GM21825 (cell line): ENCODE measurements around the gene FCHSD2.

Source experiments
- ATAC-seq: cut with Tn5 transposase; IDR thresholded peaks from one replicate; pipeline ENCODE4 v1.9.1; 2021; ENCODE audit warnings: mild to moderate bottlenecking, moderate library complexity; ENCODE audit not compliant: unreplicated experiment

The FCHSD2 gene

DNA sequence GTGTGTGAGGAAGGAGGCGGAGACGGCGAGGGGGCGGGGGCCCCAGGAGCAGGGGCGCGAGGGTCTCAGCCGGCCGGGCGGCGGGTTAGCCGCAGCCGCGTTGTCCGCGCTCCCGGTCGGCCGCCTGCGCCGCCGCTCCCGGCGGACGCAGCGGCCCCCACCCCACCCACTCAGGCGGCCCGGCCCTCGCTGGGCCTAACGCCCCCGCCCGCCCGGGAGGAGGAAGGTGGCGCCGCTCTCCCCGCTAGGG, at the start of gene FCHSD2:
FCHSD2 (minus strand) TSS at position 191 of the 250 bp plus-strand sequence. CDS start 441 bp downstream, outside the sequence.
- peak; percentile 26 for ATAC-seq

DNA sequence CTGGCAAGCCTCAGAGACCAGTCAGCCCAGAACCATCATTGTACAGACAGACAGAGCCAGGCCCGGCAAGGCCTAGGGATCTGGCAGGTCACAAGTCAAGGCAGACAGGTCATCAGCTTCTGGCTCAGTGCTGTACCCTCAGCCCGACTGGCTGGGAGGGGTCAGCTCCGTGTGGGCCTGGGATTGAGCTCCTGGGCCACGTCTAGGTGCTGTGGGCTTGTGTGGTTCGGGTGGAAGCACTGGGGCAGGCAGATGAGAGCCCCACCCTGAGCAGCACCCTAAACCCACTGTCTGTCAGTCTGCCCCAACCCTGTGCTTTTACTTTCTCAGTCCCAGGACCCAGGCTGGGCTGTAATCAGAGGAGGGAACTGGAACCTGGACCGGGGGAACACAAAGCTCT, 49.0 kb upstream of the FCHSD2 start:
- ATAC-seq = no peak

DNA sequence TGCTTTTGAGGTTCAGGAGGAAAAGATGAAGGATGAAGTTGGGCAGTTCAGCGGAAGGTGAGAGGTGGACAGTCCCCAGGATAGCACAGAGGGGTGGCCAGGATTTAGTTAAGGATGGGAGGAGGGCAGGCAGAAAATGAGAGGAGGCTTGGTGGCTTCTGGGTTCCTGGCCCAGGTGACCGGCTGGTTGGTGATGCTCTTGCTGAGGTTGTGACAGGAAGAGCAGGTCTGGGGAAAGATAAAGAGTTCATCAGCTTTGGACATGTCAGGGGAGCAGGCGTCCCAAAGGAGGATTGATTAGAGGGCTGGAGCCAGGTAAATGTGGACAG, 48.4 kb upstream of the FCHSD2 start:
- ATAC-seq = no peak

DNA sequence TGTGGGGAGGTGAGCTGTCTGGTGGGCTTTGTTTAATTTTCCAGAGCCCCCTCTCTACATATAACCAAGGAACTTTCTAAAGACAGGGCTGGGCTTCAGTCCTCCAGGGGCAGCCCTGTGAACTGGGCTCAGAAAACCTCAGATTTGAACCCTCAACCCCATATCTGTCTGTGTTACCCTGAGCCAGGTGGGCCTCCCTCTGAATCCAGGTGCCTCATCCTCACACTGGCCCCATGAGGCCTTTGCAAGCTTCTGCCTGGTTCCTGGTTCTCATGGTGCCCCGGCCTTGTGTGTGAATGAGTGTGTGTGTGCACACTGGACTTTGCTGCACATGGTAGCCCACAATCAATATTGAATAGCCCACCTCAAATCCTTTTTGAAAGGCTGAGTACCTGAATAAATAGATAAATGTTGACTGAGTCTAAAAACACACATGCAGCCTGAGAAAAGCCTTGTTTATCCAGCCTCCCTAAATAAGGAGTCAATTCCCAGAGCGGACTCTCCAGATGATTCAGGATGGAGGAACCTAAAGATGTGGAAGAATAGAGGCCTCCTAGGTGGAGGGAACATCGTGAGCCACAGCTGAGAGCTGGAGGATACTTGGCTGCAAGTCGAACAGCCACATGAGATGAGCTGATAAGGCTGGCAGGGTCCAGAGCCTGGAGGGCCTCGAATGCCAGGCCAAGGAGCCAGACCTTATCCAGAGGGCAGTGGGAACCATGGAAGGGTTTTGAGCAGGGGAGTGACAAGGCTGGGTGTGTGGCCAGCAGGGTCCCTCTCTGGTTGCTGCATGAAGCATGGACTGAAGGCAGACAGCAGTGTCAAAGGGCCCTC, 47.8 kb upstream of the FCHSD2 start:
- ATAC-seq = no peak

DNA sequence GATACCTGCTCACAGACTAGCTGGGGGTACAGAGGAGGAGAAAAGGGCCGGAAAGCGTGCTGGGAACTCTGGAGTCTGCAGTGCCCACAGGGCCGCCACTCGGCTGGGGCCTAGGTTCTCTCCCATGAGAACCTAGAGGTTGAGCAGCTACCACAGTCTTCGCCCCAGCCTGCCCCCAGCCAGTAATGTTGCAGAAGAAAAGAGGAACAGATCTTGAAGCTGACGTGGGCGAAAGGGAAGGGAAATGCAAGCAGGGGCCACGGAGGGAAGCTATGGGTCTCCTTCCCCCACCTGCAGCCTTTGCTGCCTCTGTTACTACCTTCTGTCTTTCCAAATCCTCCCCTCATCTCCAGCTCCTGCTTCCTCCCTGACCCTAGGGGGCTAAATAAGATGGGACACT, 47.2 kb upstream of the FCHSD2 start:
- no peak for ATAC-seq

DNA sequence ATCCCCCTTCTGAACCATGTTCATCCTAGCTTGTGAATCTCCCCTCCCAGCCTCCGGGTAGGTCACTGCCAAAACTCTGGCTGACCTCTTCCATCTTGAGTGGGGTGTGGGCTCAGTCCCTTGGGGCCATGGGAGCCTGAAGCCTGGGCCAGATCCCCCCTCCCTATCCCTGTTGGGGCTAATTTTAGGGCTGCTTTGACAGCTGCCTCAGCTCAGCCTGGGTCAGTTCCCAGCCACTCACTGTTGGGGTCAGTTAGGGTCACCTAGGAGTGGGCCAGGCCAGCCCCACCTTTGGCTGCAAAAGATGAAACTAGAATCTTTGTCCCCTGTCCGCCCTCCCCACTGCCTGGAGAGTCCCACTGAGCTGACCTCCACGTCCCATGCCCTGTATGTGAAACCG, 46.2 kb upstream of the FCHSD2 start:
- no peak for ATAC-seq

DNA sequence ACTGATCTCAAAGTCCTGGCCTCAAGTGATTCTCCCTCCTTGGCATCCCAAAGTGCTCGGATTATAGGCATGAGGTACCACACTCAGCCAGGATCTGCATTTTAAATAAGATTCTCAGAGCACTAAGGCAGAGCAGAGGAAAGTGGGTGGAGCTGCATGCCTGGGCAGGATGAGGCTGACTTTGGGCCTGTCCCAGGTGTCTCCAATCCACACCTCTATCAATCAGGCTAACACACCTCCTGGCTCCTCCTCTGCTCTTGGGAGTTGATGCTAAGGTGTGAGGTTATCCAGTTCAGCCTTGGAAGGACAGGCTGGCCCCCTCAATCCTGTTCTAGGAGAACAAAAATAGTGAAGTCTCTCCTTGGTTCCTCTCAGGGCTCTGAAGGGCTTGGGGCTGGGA, 45.7 kb upstream of the FCHSD2 start:
- no peak for ATAC-seq

DNA sequence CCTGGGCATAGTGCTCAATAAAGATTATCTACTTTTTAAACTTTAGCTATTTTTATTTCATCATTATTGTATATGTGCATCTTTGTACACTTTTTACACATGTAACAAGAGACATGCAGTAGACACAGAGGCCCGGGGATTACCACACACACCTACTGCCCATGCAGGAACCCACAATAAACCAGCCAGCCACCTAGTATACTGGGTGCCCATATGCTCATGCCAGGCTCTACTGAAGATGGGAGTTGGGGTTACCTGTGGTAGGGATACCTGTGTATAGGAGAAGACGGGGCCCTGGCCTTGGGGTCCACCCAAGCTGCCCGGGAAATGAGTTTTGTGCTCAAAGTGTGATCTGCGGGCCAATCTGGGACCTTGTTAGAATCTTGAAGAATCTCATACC, 44.8 kb upstream of the FCHSD2 start:
- no peak for ATAC-seq

DNA sequence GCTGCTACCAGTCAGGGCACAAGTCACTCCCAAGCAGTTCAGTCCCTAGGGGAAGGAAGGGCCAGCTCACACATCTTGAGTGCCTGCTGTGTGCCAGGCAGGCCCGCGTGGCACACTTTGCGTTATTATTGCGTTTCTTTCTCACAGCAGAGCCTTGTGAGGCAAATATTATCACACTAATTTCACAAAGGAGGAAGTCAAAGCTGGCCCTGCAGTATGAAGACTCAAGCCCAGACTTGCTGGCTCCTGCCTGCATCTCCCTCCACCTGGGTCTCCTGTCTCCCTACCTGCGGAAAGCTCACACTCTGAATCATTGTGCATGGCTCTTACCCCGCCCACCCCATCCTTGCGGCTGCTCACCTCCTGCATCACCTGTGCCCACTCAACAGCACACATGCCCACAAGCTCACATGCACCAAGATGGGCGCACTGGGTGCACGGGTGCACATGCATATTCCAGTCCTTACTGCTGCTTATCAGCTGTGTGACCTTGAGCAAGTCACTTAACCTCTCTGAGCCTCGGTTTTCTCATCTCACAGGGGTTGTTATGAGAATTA, 44.3 kb upstream of the FCHSD2 start:
- no peak for ATAC-seq

DNA sequence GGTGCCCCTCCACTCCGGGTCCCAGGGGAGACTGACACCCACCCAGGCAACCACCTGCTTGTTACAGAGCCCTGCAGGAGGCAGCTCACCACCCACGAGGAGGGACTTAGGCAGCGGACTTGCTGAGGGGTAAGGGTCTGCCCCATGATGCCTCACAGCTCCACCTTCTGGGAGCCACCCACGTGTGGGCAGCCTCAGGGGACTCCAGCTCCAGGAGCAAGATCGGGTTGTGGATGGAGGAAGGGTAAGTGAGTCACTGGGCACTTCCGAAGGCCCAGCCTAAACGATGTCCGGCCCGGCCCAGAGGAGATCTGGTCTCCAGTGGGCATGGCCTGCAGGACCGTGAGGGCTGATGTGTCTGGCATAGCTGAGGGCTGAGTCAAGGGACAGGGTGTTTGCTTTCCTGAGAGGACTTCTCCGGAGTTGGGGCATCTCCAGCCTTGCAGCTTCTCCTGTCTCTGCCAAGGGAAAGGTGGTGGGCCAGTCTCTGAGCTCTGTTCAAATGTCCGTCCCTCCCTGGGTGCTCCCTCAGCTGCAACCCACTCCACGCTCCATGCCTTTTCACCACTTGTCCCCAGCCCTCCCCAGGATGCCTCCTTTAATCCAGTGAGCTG, 43.7 kb upstream of the FCHSD2 start:
- ATAC-seq = no peak

DNA sequence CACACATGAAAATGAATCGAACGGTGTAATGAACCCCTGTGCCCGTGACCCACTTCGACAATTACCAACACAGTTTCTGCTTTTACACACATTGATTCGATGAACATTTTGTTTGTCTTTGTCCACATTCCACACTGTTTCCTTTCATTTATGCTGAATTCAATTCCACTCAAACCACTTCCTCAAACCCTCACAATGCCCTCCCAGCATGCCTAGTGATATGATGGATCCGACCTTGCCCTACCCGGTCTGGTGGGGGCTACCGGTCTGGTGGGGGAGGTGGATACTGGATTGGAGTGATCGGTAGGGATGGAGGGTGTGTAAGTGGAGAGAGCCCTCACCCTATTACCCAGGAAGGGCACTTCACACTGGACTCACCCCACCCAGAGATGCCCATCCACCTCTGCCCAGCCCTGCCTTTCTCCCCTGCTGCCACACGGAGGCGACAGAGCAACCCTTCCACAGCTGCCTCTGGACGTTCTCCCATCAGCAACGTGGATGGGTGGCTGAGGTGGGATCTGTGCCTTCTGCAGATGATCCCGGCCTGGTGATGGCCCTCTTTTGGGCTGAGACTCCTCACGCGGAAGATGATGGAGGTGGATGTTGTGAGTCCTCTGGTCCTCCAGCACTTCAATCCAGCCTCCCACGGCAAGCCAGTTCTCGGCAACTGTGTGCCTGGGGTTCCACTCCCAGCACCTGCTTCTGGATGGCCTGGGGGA, 43.0 kb upstream of the FCHSD2 start:
- no peak for ATAC-seq

DNA sequence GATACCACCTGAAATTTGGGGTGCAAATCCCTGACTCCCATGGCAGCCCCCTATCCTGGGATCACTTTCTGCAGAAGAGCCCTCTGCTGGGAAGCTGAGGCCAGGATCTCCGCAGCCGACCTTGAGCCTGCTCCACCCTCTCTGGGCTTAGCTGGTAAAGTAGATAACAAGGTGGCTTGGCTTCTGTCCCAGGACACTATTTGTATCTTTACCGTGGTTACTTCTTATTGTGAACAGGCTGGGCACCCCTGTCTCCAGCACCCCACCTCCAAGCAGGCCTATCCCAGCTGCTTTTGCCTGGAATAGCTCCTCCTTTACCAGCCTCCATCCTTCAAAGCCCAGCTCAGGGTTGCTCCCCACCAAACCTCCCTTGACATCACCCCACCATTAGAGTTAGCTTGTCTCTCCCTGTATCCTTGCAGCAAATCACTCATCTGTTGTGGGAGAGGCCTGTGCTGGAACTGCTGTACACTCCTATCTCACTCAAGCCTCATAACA, 40.8 kb upstream of the FCHSD2 start:
- no peak for ATAC-seq

DNA sequence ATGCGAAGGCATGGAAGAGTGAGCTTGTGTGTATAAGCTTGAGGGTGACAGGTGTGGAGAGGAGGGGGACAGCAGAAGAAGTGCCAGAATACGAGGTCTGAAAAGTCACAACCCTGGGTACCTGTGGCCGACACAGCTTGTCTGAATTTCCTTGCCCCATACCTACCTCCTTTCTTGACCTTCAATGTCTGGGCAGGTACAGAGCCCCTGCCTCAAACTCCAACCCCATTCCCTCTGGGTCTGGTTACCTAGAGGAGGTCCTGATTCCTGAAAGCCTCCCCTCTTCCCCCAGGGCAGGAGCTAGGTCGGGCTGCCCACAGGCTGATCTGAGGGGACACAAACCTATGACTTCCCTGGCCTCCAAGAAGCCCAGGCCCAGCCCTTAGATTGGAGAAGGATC, 36.6 kb upstream of the FCHSD2 start:
- ATAC-seq = no peak

DNA sequence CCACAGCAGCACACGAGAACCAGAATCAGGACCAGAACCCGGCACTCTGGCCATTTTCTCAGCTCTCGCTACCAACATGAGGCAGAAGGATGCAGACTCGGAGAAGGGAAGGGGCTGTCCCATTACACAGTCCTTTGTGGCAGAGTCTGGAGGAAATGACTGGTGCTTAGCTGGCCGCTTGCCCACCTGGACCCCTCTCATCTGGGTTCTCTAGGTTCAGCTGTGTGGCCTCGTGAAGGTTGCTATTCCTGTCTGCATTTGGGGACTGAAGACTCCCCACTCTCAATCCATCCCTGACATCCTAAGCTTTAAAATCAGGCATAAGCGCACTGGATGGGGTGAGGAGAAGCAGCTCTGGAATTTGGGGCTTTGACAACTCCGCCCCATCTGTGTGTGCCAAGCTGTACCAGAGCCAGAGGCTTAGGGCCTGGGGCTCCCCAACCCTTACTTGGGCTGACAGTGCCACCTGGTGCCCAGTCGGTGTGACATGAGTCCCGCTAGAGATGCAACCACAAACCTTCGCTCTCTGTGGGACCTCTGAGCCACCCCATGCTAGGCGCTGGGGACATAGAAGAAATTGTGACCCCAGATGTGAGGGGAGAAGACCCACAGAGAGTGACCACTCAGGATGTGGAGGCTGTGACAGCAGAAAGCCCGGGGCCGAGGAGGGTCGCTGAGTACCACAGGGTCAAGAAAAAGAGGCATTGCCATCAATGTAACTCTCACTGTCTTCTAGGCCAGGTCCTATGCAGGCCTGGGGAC, 35.8 kb upstream of the FCHSD2 start:
- ATAC-seq = peak; percentile 78

DNA sequence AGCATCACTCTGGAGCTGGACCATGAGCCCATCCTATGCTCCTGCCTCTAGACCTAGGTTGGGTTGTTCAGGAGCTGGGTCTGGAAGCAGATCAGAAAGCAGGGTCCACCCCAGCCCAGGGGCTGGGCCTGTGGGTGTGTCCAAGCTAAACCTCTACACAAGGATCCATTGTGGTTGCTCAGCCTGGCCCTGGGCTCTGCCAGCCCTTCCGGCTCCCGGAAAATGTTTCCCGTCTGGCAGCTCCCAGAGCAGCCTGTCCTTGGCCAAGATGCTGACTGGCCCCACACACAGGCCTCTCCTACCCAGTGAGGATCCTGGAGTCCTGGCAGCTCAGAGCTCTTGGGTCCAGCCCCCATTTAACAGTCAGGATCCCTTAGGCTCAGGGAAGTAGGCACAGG, 35.3 kb upstream of the FCHSD2 start:
- no peak for ATAC-seq

DNA sequence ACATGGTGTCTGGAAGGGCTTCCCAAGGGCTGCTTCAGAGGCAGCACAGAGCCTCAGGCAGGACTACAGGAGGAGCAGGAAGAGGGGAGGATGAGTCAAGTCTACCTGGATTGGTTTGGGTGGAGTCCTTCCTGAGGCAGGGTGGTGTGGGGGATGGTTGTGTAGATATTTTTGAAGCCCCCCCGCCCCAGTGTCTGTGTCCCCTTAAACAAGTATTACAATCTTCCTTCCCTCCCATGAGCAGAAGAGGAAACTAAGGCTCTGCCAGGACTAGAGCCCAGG, 34.7 kb upstream of the FCHSD2 start:
- no peak for ATAC-seq

DNA sequence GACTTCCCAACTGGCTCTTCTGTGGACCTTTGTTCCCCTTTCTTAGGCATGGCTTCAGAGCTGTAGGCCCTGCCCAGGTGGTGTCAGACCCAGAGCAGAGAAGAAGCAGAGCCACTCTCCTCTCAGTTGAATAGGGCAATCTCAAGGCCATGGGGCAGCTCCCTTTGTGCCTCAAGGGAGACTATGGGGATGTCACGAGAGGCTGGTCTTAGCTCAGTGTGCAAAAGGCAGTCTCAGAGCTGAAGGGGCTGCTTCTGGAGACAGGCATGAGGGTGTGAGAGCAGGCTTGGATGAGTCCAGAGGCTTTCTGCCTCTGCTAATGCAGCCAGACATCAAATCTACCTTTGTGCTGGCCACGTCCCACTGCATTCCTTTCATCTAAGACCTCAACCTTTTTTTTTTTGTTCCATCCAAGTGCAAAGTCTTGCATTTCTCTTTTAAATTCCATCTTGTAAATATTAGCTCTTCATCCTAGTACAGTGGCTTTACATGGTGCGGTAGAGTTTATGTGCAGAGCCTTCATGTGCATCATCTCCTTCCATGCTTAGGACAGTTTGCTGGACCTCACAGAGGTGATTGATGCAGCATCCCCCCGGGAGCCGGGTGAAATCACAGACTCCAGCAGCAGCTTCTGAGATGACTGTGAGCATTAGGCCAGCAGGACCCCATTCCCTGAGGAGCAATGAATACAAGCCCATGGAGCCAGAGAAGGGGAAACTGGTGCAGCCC, 34.2 kb upstream of the FCHSD2 start:
- no peak for ATAC-seq

DNA sequence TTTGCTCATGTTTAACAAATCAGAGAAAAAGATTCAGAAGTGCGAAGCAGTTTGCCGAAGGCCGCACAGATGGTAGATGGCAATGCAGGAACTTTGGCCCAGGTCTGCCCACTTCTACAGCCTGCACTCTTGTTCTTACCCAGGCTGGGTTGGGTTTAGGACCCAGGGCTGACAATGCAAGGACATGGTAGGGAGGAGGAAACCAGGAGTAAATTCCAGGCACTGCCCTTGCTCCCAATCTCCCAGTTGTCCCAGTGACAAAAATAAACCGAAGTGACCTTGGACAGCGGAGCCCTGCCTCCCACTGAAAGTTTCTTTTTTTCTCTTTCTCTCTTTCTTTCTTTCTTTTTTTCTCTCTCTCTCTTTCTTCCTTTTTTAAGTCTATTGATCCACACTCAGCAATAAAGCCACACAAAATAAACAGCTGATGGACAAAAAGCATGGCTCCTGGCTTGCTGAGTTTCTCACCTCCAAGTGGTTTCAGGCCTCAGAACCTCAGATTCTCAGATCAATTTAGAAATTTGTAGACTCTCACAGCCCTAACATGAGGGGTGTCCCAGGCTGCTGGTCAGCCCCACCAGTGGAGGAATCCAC, 33.5 kb upstream of the FCHSD2 start:
- ATAC-seq = no peak

DNA sequence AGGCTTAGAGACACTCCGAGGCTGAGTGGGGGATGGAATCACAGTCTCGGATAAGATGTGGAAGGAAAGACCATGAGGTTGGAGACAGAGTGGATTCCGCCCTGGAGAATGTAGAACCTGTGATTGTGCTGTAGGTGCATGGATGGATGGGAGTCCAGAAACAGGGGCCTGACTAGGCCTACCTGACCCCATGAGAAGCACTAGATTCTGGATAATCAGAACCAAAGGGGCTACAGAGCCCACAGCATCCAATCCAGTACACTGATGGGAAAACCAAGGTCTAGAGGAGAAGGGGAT, 32.3 kb upstream of the FCHSD2 start:
- ATAC-seq = no peak

DNA sequence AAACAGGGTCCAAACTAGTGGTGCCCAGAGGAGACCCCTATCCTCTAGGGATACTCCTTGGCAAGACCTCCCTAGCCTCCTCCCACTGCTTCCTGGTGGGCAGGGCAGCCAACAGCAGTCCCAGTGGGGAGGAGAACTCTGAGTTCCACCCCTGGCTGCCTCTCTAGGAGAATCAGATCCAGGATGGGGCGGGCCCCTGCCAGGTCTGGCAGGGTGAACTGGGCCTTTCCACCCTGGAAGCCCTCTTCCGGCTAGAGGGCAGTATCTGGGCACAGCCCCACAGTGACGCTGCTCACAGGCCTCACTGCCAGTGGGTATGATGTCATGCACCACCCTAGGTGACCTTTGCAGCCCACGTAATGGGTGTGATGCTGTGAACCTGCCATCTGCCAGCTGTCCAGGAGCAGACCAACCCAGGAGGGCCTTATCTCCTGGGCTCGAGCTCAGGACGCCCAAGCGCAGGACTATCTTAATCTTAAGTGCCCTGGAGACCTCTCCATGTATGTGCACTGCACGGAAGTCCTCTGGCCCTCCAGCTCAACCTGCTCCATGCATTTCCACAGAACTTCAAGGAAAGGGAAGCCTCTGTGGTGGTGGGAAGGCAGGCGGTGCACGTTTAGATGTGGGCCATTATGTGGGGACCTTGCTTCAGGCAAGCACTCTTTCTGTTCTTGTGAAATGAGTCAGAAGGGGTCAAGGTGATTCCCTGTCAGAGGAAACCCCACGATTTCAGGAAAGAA, 31.8 kb upstream of the FCHSD2 start:
- no peak for ATAC-seq
